HEK293T (cell line): Measurements from ENCODE around the gene MDFIC.

Experiments
- CTCF ChIA-PET: fragments of 350-600 bp; formaldehyde crosslinking; extraction: SDS; loops from one replicate; lab custom pipeline; 2021; ENCODE audit warnings: antibody characterized with exemption, inconsistent platforms; lab: Yijun Ruan, JAX
- POLR2A ChIA-PET: fragments of 350-600 bp; formaldehyde crosslinking; extraction: SDS; loops from one replicate; lab custom pipeline; 2020; ENCODE audit warnings: antibody characterized with exemption, inconsistent platforms; lab: Yijun Ruan, JAX
- DNase-seq: peaks from one replicate; pipeline ENCODE4 v3.0.0; 2012; ENCODE audit warnings: mixed read lengths; ENCODE audit errors: extremely low spot score
- ARNT ChIP-seq: fragments of 450-650 bp; IDR thresholded peaks from 2 replicates; pipeline ENCODE4 v1.6.1; 2017; ENCODE audit warnings: mild to moderate bottlenecking
- BHLHE40 ChIP-seq: fragments of 450-650 bp; IDR thresholded peaks from 2 replicates; pipeline ENCODE4 v1.6.1; 2016; ENCODE audit warnings: mild to moderate bottlenecking, moderate library complexity, borderline replicate concordance
- CTBP1 ChIP-seq: fragments of 450-650 bp; IDR thresholded peaks from 2 replicates; pipeline ENCODE4 v1.6.1; 2016; ENCODE audit warnings: borderline replicate concordance
- ELF4 ChIP-seq: fragments of 450-650 bp; IDR thresholded peaks from 2 replicates; pipeline ENCODE4 v1.6.1; 2017; ENCODE audit warnings: antibody characterized with exemption
- FOXA1 ChIP-seq: fragments of 450-650 bp; IDR thresholded peaks from 2 replicates; pipeline ENCODE4 v1.6.1; 2016; ENCODE audit warnings: mild to moderate bottlenecking
- FOXK2 ChIP-seq: fragments of 450-650 bp; IDR thresholded peaks from 2 replicates; pipeline ENCODE4 v1.6.1; 2016; ENCODE audit warnings: mild to moderate bottlenecking
- FOXM1 ChIP-seq: fragments of 450-650 bp; IDR thresholded peaks from 2 replicates; pipeline ENCODE4 v1.6.1; 2017; ENCODE audit warnings: mild to moderate bottlenecking, borderline replicate concordance
- HDGF ChIP-seq: fragments of 450-650 bp; IDR thresholded peaks from 2 replicates; pipeline ENCODE4 v1.6.1; 2017; ENCODE audit warnings: antibody characterized with exemption, borderline replicate concordance
- L3MBTL2 ChIP-seq: fragments of 450-650 bp; conservative IDR thresholded peaks from 2 replicates; pipeline ENCODE4 v1.6.1; 2016; ENCODE audit warnings: mild to moderate bottlenecking
- LEF1 ChIP-seq: fragments of 450-650 bp; IDR thresholded peaks from 2 replicates; pipeline ENCODE4 v1.6.1; 2017; ENCODE audit warnings: mild to moderate bottlenecking, borderline replicate concordance
- NFRKB ChIP-seq: fragments of 450-650 bp; IDR thresholded peaks from 2 replicates; pipeline ENCODE4 v1.6.1; 2016; ENCODE audit warnings: mild to moderate bottlenecking, moderate library complexity
- SP1 ChIP-seq: fragments of 450-650 bp; IDR thresholded peaks from 2 replicates; pipeline ENCODE4 v1.6.1; 2017
- SUZ12 ChIP-seq: fragments of 450-650 bp; IDR thresholded peaks from 2 replicates; pipeline ENCODE4 v1.6.1; 2016; ENCODE audit warnings: mild to moderate bottlenecking
- TARDBP ChIP-seq: fragments of 450-650 bp; IDR thresholded peaks from 2 replicates; pipeline ENCODE4 v1.6.1; 2016
- ZNF384 ChIP-seq: fragments of 450-650 bp; IDR thresholded peaks from 2 replicates; pipeline ENCODE4 v1.6.1; 2016
- TF ChIP-seq, protein P1 (sequence below): fragments of 450-650 bp; IDR thresholded peaks from 2 replicates; pipeline ENCODE4 v1.6.1; 2016

MDFIC gene

DNA sequence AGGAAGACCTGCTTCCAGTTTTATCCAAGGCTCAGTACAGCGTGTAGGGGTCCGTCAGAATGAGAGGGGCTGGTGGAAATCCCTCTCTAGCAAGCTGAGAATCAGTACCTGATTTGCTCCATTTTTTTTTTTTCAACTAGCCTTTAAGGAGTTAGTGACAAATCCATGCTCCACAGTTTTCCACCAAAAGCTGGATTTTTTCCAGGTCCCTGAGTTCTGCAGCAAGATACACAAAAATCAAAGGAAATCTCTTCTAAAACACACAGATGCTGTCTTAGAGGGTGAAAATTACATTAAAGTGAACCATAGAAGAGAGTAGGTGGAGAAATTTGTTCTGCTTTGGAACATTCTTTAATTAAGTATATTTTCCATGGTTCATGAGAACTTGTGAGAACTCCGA lies 30.4 kb downstream of the MDFIC start:
- no peak for TF ChIP-seq L3MBTL2
- no peak for TF ChIP-seq BHLHE40
- no peak for TF ChIP-seq SUZ12
- no peak for TF ChIP-seq ZNF384
- TF ChIP-seq NFRKB = no peak
- TF ChIP-seq ARNT = no peak
- TF ChIP-seq LEF1 = no peak
- no peak for TF ChIP-seq FOXA1
- TF ChIP-seq, protein P1, sequence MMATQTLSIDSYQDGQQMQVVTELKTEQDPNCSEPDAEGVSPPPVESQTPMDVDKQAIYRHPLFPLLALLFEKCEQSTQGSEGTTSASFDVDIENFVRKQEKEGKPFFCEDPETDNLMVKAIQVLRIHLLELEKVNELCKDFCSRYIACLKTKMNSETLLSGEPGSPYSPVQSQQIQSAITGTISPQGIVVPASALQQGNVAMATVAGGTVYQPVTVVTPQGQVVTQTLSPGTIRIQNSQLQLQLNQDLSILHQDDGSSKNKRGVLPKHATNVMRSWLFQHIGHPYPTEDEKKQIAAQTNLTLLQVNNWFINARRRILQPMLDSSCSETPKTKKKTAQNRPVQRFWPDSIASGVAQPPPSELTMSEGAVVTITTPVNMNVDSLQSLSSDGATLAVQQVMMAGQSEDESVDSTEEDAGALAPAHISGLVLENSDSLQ = no peak
- TF ChIP-seq FOXM1 = no peak
- TF ChIP-seq CTBP1 = no peak
- TF ChIP-seq HDGF = no peak
- no peak for TF ChIP-seq ELF4
- no peak for TF ChIP-seq SP1
- TF ChIP-seq FOXK2 = no peak
- TF ChIP-seq TARDBP = no peak
- ChIA-PET CTCF (no interaction called here), POLR2A (no interaction called here)
- no peak for DNase-seq

DNA sequence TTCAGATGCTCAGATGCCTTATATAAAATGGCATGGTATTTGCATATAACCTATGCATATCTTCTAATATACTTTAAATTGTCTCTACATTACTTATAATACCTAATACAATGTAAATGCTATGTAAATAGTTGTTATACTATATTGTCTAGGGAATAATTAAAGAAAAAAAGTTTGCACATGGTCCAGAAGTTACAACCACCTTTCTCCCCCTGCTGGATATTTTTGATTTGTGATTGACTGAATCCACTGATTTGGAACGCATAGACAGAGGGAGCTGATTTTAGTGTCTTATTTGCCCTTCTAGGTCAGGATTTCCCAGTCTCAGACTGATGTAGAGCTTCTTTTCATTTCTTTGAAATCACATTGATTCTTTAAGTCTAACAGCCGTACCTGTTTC lies 31.8 kb downstream of the MDFIC start:
- no peak for DNase-seq
- TF ChIP-seq LEF1 (no peak), HDGF (no peak), CTBP1 (no peak)
- TF ChIP-seq, protein P1 = no peak
- POLR2A ChIA-PET = no interaction called here
- CTCF ChIA-PET = no interaction called here

DNA sequence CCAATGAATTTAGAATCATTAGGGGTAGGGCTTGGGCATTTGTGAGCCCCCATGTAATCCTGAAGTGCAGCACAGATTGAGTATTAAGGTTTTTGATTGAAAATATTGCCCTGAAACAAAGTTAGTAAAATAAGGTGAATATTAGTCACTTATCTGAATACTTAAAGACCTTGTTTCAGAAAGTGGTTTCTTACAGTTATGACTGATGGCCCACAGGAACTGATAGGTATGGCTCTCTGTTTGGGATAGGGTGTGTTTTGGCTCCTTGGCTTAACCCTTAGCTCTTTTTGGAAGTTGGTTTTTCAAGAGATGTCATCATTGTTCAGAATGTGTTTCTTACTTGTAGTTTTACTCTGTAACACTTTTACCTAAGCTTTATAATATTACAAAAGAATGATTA lies 34.8 kb downstream of the MDFIC start:
- TF ChIP-seq ELF4 (no peak), LEF1 (no peak), FOXM1 (no peak), ARNT (no peak), TARDBP (no peak), CTBP1 (no peak), BHLHE40 (no peak)
- no peak for DNase-seq
- POLR2A ChIA-PET = no interaction called here
- CTCF ChIA-PET = interaction anchor here (0.6 kb wide), 1 partner anchor 27 kb away, joined by 4 read pairs; no protein-coding TSS in a partner anchor

DNA sequence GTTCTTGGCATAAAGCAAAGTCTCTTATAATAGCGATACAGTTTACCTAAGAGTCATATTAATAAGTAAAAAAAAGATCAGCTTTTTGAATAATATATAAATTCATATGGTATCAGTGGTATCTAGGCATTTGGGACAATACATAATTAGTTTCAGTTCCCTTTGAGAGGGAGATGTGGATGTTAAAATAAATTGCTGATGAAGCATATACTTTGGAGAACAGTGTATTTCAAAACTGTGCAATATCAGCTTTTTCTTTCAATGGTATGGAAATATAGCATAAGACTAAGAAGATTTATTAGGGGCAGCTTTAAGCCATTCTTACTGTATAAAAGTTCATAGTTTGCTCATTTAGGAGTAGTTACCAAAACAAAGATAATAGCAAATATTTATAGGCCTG lies 35.5 kb downstream of the MDFIC start:
- no peak for TF ChIP-seq HDGF
- TF ChIP-seq L3MBTL2 = no peak
- no peak for TF ChIP-seq SUZ12
- no peak for TF ChIP-seq BHLHE40
- TF ChIP-seq CTBP1 = no peak
- no peak for TF ChIP-seq FOXK2
- TF ChIP-seq ARNT = no peak
- TF ChIP-seq TARDBP = no peak
- CTCF ChIA-PET = interaction anchor here (0.6 kb wide), 1 partner anchor 26 kb away, joined by 4 read pairs; no protein-coding TSS in a partner anchor
- POLR2A ChIA-PET = no interaction called here
- no peak for DNase-seq

DNA sequence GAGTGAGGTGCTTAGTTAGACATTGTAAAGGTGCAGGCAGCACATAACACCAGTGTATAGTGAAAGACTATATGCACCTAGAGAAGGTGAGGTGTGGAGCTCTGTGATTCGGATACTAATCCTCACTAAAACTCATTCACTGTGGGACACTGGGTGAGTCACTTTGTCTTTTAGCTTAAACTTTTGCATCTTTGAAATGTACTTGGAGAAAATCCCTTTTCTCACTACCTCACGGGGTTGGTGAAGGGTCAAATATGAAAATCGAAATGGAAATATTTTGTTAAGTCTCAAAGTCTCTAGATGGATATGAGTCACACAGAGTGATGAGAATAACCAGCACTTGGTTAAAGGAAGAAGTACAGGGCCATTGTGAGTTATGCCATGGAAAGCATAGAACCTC lies 38.0 kb downstream of the MDFIC start:
- no peak for TF ChIP-seq CTBP1
- no peak for TF ChIP-seq HDGF
- no peak for TF ChIP-seq SP1
- no peak for TF ChIP-seq FOXK2
- TF ChIP-seq FOXA1 = no peak
- no peak for TF ChIP-seq SUZ12
- no peak for TF ChIP-seq L3MBTL2
- no peak for TF ChIP-seq NFRKB
- TF ChIP-seq FOXM1 = no peak
- no peak for TF ChIP-seq ZNF384
- ChIA-PET CTCF (no interaction called here), POLR2A (no interaction called here)
- no peak for DNase-seq

DNA sequence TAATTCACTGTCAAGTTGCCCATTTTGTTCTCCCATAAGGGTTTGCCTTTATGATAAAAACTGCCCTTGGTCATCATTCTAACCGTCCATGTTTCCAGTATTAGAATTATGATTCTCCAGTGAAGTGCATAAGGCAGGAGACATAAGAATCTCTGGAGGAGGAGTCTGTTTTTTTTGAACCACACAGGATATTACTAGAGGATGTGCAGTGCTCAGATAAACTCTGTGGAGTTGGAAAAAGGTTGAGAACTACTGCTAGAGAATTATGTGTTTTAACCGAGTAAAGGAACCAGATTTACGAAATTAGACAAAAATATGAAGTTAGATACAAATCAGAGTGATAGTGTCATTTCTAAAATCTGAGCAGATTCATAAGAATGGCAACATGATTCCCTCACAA lies 40.5 kb downstream of the MDFIC start:
- no peak for TF ChIP-seq FOXM1
- no peak for TF ChIP-seq FOXK2
- no peak for TF ChIP-seq SP1
- TF ChIP-seq ELF4 = no peak
- TF ChIP-seq TARDBP = no peak
- TF ChIP-seq LEF1 = no peak
- TF ChIP-seq SUZ12 = no peak
- no peak for TF ChIP-seq NFRKB
- TF ChIP-seq FOXA1 = no peak
- no peak for TF ChIP-seq L3MBTL2
- TF ChIP-seq ZNF384 = no peak
- no peak for TF ChIP-seq CTBP1
- TF ChIP-seq, protein P1 = no peak
- DNase-seq = no peak
- ChIA-PET POLR2A (no interaction called here), CTCF (no interaction called here)

DNA sequence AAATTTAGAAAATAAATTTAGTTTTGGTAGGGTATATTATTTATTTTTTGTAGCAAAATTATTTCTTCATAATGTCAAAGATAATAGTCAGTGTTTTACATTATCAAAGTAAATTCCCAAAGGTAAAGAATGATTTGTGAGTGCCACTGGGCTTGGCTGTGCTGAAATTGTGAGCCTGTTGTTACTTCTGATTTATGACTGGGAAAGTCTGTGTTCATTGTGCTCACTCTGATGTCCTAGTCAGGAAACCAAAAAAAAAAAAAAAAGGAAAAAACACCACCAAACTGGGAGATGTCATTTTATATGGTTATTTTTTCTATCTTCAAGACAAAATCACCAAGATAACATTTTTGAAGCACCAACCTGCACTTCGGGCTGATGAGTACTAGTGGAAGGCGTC lies 44.3 kb downstream of the MDFIC start:
- no peak for DNase-seq
- CTCF ChIA-PET = no interaction called here
- TF ChIP-seq BHLHE40 = no peak
- POLR2A ChIA-PET = no interaction called here

DNA sequence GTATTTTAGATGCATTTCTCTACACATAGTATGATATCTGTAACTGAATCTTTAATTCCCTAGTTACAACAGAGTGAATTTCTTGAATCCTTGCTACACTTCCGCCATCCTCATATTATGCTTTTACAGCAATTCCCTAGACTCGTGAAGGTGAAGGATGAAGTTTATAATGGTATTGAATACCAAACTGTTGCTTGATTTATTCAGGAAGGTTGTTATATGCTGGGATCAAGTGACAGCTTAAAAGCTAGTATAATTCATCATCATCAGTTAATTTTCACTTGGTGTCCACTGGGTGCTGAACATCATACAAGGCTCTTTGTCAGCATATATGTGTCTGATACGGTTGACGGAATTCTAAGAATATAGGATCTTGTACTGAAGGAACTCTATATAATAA lies 47.2 kb downstream of the MDFIC start:
- ChIA-PET POLR2A (no interaction called here), CTCF (no interaction called here)
- TF ChIP-seq, protein P1 = no peak
- TF ChIP-seq BHLHE40 = no peak
- TF ChIP-seq L3MBTL2 = no peak
- TF ChIP-seq SUZ12 = no peak
- TF ChIP-seq FOXA1 = no peak
- no peak for TF ChIP-seq ZNF384
- no peak for TF ChIP-seq TARDBP
- TF ChIP-seq FOXM1 = no peak
- no peak for TF ChIP-seq CTBP1
- TF ChIP-seq NFRKB = no peak
- TF ChIP-seq FOXK2 = no peak
- TF ChIP-seq LEF1 = no peak
- TF ChIP-seq HDGF = no peak
- no peak for TF ChIP-seq SP1
- no peak for TF ChIP-seq ELF4
- TF ChIP-seq ARNT = no peak
- DNase-seq = no peak
